Measurements from ENCODE around the gene MAP3K2. TPM values are rescaled to one million over a fixed set of nuclear protein-coding genes. Genes with fewer than 3 reads are reported as not detected.
"Not testable (repeated sequence)": the region's sequence is repeated elsewhere in the genome, so short reads cannot be mapped to it uniquely, and the experiment has no call there.

Gene MAP3K2
- total RNA-seq, 2 donors from 2014 or later = 61.6 to 63.8 TPM

- TF ChIP-seq POLR2AphosphoS5 (IDR thresholded peaks at IDR 0.05) = no peak
- TF ChIP-seq, protein P1, sequence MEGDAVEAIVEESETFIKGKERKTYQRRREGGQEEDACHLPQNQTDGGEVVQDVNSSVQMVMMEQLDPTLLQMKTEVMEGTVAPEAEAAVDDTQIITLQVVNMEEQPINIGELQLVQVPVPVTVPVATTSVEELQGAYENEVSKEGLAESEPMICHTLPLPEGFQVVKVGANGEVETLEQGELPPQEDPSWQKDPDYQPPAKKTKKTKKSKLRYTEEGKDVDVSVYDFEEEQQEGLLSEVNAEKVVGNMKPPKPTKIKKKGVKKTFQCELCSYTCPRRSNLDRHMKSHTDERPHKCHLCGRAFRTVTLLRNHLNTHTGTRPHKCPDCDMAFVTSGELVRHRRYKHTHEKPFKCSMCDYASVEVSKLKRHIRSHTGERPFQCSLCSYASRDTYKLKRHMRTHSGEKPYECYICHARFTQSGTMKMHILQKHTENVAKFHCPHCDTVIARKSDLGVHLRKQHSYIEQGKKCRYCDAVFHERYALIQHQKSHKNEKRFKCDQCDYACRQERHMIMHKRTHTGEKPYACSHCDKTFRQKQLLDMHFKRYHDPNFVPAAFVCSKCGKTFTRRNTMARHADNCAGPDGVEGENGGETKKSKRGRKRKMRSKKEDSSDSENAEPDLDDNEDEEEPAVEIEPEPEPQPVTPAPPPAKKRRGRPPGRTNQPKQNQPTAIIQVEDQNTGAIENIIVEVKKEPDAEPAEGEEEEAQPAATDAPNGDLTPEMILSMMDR (IDR thresholded peaks at IDR 0.05) = no peak
- TF ChIP-seq POLR2A (IDR thresholded peaks at IDR 0.05) = no peak
- Histone ChIP-seq H3K9me3 (no peaks in the 10 kb centered on the region), H3K36me3 (no peaks in the 10 kb centered on the region), H3K4me3 (no peak overlapping the region), H3K4me1 (replicated peaks) (no peaks in the 10 kb centered on the region), H3K27me3 (replicated peaks; ENCODE audit: insufficient read depth) (no peaks in the 10 kb centered on the region), H3K27ac (no peak overlapping the region)
- no peak for DNase-seq (ENCODE audit: low spot score)
- intact Hi-C loops (cut with DNase I) = no loop called here
These were observed 30.2 kb downstream of the MAP3K2 start for GRCh38 chr2:127357591-127357990.

- no peaks in the 10 kb centered on the region for H3K27me3 ChIP-seq (replicated peaks; ENCODE audit: insufficient read depth)
- H3K4me3 ChIP-seq = no peak overlapping the region
- intact Hi-C loops (cut with DNase I) = no loop called here
- WGBS = 98% methylated on average over 3 of the region's 3 CpGs
- H3K27ac ChIP-seq = no peak overlapping the region
- H3K36me3 ChIP-seq = no peaks in the 10 kb centered on the region
- no peaks in the 10 kb centered on the region for H3K9me3 ChIP-seq
- no peaks in the 10 kb centered on the region for H3K4me1 ChIP-seq (replicated peaks)
- TF ChIP-seq POLR2AphosphoS5 (IDR thresholded peaks at IDR 0.05) = no peak
- TF ChIP-seq, protein P1 (IDR thresholded peaks at IDR 0.05) = no peak
- TF ChIP-seq POLR2A (IDR thresholded peaks at IDR 0.05) = no peak
- DNase-seq (ENCODE audit: low spot score) = no peak
These were observed 31.2 kb downstream of the MAP3K2 start for GRCh38 chr2:127356531-127356930.

DNA sequence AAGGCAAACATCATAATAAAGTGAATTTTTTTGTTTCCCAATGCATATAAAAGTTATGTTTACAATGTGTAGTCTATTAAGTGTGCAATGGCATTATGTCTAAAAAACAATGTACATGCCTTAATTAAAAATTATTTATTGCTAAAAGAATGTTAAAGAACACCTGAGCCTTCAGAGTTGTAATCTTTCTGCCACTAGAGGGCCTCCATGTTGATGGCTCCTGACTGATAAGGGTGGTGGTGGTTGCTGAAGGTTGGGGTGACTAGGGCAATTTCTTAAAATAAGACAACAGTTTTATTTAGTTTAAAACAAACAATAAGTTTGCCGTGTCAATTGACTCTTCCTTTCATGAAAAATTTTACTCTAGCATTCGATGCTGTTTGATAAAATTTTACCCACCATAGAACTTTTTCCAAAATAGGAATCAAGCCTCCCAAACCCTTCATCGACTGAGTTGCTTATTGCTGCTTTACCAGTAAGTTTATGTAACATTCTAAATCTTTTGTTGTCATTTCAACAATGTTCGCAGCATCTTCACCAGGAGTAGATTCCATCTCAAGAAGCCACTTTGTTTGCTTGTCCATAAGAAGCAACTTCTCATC lies 32.3 kb downstream of the MAP3K2 start:
- no peak overlapping the region for H3K27ac ChIP-seq

GRCh38 chr2:127353873-127354676 lies 33.7 kb downstream of the MAP3K2 start:
- H3K9me3 ChIP-seq; H3K4me3 ChIP-seq; H3K27me3 ChIP-seq (replicated peaks; ENCODE audit: insufficient read depth); intact Hi-C loops (cut with DNase I); H3K27ac ChIP-seq; H3K36me3 ChIP-seq; DNase-seq (ENCODE audit: low spot score); H3K4me1 ChIP-seq (replicated peaks): not testable (repeated sequence)
- 59% methylated on average over 6 of the region's 6 CpGs for WGBS

More for the DNA sequence above, 32.3 kb downstream of the MAP3K2 start:
- Histone ChIP-seq H3K4me1 (replicated peaks) (no peaks in the 10 kb centered on the region), H3K9me3 (no peaks in the 10 kb centered on the region), H3K27me3 (replicated peaks; ENCODE audit: insufficient read depth) (no peaks in the 10 kb centered on the region), H3K36me3 (no peaks in the 10 kb centered on the region), H3K4me3 (no peak overlapping the region)
- DNase-seq (ENCODE audit: low spot score) = no peak
- TF ChIP-seq, protein P1 (IDR thresholded peaks at IDR 0.05) = peak in 3 of 4 experiments; percentile 17 to 48 (median 19)
- TF ChIP-seq POLR2AphosphoS5 (IDR thresholded peaks at IDR 0.05) (no peak), POLR2A (IDR thresholded peaks at IDR 0.05) (no peak)
- intact Hi-C loops (cut with DNase I) = no loop called here
- 71% methylated on average over 4 of the region's 4 CpGs for WGBS

DNA sequence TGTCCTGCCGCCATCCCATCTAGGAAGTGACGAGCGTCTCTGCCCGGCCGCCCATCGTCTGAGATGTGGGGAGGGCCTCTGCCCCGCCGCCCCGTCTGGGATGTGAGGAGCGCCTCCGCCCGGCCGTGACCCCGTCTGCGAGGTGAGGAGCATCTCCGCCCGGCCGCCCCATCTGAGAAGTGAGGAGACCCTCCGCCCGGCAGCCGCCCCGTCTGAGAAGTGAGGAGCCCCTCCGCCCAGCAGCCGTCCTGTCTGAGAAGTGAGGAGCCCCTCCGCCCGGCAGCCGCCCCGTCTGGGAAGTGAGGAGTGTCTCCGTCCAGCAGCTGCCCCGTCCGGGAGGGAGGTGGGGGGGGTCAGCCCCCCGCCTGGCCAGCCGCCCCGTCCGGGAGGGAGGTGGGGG lies 34.6 kb downstream of the MAP3K2 start:
- WGBS = 96% methylated on average over 34 of the region's 35 CpGs
- intact Hi-C loops (cut with DNase I); H3K4me3 ChIP-seq: not testable (repeated sequence)

GRCh38 chr2:127351603-127352002 lies 36.2 kb downstream of the MAP3K2 start:
- Histone ChIP-seq H3K4me1 (replicated peaks) (no peaks in the 10 kb centered on the region), H3K27ac (no peak overlapping the region), H3K4me3 (no peak overlapping the region), H3K27me3 (replicated peaks; ENCODE audit: insufficient read depth) (no peaks in the 10 kb centered on the region), H3K9me3 (no peaks in the 10 kb centered on the region), H3K36me3 (no peaks in the 10 kb centered on the region)
- WGBS = 95% methylated on average over 2 of the region's 2 CpGs
- DNase-seq (ENCODE audit: low spot score) = no peak
- intact Hi-C loops (cut with DNase I) = no loop called here
- TF ChIP-seq POLR2A (IDR thresholded peaks at IDR 0.05) = no peak
- TF ChIP-seq POLR2AphosphoS5 (IDR thresholded peaks at IDR 0.05) = no peak
- TF ChIP-seq, protein P1 (IDR thresholded peaks at IDR 0.05) = no peak

More for the DNA sequence above, 34.6 kb downstream of the MAP3K2 start:
- H3K4me1 ChIP-seq (replicated peaks); H3K27ac ChIP-seq; H3K36me3 ChIP-seq; H3K9me3 ChIP-seq; DNase-seq (ENCODE audit: low spot score); H3K27me3 ChIP-seq (replicated peaks; ENCODE audit: insufficient read depth): not testable (repeated sequence)

Measured in prostate gland (tissue), 2 donors.